ENCODE measurements around the gene SLC2A10.

- TF ChIP-seq POLR2A (IDR thresholded peaks at IDR 0.05; ENCODE audit: borderline replicate concordance, extremely low read depth, insufficient read depth, insufficient read length) (no peak), EZH2phosphoT487 (IDR thresholded peaks at IDR 0.05; ENCODE audit: borderline replicate concordance) (no peak), REST (IDR thresholded peaks at IDR 0.05; ENCODE audit: low read depth) (no peak), CTCF (IDR thresholded peaks at IDR 0.05 in 2 of 3, conservative IDR thresholded peaks at IDR 0.05 in 1 of 3; ENCODE audit: borderline replicate concordance in 1 of 3, insufficient read depth in 1 of 3, low read depth in 2 of 3, low read length in 2 of 3) (no peak), POLR2AphosphoS5 (IDR thresholded peaks at IDR 0.05; ENCODE audit: low read depth, low read length) (no peak), MAX (IDR thresholded peaks at IDR 0.05) (no peak), YY1 (IDR thresholded peaks at IDR 0.05; ENCODE audit: extremely low read depth, insufficient replicate concordance, low read depth, low read length) (no peak)
Observed at GRCh38 chr20:46712056-46712636, 2.7 kb downstream of the SLC2A10 start.
